HG03097 (cell line): Measurements from ENCODE around the gene THAP4.

Experiments
- ATAC-seq: cut with Tn5 transposase; IDR thresholded peaks from one replicate; pipeline ENCODE4 v1.9.1; 2021; ENCODE audit not compliant: unreplicated experiment, low FRiP score

THAP4 gene

GRCh38 chr2:241551998-241552737 lies 84.8 kb downstream of the THAP4 start:
- ATAC-seq: no peak

DNA sequence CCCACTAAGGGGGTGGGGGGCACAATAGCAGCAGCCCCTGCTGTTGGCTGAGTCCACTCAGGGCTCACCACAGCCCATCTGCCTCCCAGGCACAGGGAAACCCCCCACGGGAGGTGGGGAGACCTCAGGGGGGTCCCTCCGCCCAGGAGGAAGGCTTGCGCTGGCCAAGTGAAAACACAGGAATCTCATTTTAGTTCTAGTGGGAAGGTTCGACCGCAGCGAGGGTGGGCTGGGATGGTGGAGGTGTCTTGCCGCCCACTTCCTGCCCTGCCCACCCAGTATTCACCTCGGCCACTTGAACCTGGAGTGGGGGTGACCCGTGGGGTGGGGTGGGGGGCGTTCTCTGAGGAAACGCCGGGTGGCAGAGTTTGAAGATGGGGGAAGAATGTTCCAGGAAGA lies 85.4 kb downstream of the THAP4 start:
- no peak for ATAC-seq

DNA sequence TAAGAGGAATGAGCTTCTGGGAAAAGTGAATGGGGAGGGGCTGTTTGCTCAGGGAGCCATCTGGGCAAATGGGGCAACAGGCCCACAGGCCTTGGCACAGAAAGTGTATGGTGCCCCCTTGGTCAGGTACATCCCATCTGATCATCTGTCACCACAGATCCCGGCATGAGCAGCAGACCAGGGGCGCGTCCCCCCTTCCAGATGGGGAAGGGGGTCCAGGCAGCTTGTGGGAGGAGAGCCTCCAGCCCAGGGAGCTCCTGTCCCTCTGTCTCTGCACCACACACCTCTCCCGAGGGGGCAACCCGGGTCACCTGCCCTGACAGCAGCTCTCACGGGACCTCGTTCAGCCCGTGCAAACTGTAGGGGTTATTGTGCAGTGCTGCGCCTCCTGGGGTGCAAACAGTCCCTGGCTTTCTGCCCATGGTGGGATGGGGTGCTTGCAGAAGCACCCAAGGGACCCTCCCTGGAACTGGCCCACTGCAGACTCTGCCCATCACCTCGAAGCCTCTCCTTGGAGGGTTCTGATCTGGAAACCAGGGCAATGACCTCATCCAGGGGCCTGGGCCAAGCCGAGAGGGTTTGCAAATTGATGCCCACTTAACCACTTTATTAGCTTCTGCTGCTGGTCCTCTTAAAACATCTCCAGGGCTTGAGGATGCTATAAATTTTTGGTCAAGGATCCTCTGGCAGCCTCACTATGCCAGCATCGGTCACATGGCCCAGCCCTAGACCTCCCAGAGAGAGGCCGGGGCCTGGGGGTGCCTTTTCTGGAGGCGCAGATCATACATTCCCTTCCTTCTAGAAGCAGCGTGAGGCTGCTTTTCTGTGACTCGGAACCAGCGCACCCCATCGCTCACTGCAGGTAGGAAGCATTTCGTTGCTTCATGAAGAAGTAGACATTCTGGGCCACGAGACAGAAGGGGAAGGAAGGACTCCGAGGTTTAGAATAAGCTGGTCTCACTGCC lies 86.1 kb downstream of the THAP4 start:
- ATAC-seq: no peak

- ATAC-seq: no peak
Observed at GRCh38 chr2:241548451-241548835, 88.5 kb downstream of the THAP4 start.

- no peak for ATAC-seq
Observed at GRCh38 chr2:241547781-241548450, 89.0 kb downstream of the THAP4 start.

- no peak for ATAC-seq
Observed at GRCh38 chr2:241546771-241547498, 90.0 kb downstream of the THAP4 start.

DNA sequence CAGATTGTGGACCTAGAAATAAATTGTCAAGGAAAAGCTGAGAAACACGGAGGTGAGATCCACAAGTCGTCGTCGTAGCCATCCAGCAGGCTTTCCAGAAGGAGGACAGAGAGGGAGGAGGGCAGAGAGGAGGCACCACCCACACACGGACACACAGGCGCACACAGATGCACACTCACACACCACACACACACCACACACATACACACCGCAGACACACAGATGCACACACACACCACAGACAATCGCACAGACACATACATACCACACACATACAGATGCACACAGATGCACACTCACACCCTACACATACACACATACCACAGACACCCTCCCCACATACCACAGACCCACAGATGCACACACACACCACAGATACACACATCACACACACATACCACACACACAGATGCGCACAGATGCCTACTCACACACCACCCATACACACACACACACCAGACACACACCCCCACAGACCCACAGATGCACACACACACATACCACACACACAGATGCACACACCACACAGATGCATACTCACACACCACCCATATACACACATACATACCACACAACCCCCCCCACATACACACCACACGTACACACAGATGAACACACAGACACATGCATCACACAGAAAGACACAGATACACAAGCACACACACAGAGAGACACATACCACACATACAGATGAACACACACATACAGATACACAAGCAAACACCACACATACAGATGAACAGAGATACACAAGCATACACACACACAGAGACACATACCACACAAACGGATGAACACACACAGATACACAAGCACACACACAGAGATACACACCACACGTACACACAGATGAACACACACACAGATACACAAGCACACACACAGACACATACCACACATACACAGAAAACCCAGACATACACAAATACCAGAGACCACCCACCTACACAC lies 91.2 kb downstream of the THAP4 start:
- no peak for ATAC-seq

GRCh38 chr2:241545106-241545505 lies 91.9 kb downstream of the THAP4 start:
- ATAC-seq: no peak

DNA sequence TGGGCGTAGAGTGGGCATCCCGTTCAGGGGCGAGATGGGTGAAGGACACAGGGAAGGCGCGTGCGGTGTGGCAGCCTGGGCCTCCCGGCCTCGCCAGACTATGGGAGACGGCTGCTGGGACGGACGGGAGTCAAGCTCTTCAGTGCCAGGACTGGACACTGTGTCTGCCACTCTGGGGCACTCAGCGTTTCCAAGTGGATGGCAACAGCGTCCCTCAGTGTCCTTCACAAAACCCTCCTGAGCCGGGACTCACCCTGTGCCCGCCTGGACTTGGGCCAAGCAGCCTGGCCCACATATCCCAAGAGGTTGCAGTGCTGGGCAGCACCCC lies 94.7 kb downstream of the THAP4 start:
- ATAC-seq: no peak

- no peak for ATAC-seq
Observed at GRCh38 chr2:241541564-241542277, 95.2 kb downstream of the THAP4 start.

DNA sequence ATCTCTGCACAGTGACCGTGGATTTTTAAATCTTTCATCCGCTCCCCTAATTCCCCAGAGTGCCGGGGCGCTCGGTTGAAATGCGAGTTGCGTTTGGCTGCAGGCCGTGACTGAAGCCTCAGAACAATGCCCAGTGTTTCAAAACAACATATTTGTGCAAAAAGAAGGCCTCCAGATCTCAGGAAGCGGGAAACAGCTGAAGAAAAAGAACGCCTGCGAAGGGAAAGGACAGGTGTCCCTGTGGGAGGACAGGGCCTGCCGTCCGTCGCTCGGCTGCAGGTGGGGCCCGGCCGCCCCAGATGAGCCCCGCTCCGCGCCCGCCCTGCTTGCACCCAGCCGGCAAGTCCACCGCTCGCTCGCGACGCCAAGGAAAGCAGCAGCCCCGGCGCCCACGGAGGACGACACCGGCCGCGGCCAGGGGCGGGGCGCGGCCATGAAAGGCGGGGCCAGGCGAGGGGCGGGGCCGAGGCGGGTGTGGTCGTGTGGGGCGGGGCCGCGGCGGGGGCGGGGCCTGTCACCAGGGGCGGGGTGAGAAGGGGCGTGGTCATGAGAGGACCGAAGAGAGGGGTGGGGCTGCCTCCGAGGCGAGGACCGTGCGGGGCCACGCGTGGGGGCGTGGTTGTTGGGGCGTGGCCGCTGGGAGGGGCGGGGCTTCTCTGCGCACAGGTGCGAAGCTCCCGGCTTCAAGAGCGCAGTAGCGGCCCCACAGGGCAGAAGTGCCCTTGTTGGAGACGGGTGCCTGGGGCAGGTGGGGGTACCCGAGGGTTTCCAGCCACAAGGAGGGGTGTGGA lies 96.0 kb downstream of the THAP4 start:
- no peak for ATAC-seq

GRCh38 chr2:241540401-241540770 lies 96.6 kb downstream of the THAP4 start:
- ATAC-seq: no peak

- no peak for ATAC-seq
Observed at GRCh38 chr2:241539616-241540374, 97.2 kb downstream of the THAP4 start.

GRCh38 chr2:241538838-241539615 lies 97.9 kb downstream of the THAP4 start:
- no peak for ATAC-seq

DNA sequence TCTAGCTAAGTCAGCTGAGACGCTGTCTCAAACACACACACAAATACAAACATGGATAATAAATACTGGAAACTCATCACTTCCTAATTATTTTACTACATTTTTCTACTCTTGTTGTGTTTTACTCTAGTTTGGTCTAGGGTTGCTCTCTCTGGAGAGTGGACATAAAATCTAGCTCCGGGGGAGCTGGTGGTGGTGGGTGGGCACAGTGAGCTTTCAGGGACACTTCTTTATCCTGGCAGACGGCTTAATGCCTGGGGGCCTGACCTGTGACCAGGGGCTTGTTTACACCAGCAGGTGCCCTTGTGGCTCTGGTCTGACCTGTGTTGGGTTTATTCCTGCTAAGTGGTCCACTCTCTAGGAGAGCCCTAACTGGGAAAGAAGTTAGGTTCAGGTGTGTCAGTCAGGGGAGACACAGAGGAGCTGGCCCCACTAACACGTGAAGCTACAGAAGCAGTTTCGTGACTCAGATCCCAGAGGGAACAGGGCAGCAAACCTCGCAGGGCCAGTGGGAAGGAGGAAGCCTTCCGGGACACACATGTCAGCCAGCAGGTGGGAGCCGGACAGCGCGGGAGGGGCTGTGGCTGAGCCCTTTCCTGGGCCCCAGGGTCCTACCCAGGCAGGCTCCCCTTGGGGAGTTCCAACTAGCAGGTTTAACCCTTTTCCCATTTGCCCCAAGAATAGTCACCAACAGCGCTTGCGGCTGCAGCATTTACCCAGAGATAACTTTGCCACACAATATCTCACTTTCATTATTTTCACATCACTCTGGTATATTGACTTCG lies 100.9 kb downstream of the THAP4 start:
- no peak for ATAC-seq
